IPS DF 19.7 (cell line): ENCODE measurements around the gene NDST4.

ENCODE experiments used
- DNase-seq: peaks from one replicate; pipeline ENCODE4 v3.0.0-alpha.2; 2013; ENCODE audit warnings: low read depth, low spot score

Gene NDST4

DNA sequence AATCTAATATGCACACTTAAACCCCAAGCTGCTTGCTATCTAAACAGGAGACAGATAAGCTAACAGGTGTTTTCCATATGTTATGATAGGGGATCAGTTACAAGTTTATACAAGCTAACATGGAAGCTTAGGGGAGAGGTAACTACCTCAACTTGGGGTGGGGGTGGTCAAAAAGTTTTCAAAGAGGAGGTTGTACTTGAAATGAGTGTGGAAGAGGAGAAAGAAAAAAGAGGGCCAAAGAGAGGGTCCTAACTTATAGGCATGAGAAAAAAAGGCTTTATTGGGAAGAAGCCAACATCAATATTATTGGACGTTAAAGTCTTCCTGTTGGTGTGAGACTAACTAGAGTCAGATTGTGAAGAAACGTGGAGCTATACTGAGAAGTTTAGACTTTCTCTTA, 205.9 kb downstream of the NDST4 start:
- no peak for DNase-seq

GRCh38 chr4:114905017-114905416, 208.4 kb downstream of the NDST4 start:
- no peak for DNase-seq

DNA sequence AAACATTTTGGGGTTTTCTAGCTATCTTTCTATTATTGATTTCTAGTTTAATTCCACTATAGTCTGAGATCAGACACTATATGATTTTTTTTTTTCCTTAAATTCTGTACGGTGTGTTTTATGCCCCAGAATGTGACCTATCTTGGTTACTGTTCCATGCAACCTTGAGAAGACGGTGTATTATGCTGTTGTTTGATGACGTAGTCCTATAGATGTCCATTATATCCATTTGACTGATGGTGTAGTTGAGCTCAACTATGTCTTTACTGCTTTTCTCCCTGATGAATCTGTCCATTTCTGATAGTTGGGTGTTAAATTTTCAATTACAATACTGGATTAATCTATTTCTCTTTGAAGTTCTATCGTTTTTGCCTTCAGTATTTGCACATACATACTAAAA, 212.5 kb downstream of the NDST4 start:
- DNase-seq, result no peak

DNA sequence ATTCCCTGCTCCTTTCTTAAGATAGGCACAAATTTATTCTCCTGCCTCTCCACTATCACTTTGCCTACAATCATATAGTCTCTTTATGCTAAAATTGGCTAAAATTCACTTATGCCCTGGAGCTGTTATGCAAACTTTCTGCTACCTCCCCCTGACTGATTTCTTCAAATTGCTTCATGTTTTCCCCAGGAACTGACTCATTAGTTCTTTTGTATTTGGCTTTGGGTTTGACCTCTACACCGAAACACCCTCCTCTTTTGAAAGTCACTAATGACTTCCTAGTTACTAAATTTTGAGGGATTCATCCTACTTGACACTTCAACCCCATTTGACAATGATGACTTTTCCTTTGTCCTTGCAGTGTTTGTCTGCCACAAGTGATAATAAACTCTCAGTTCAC, 222.6 kb downstream of the NDST4 start:
- no peak for DNase-seq

GRCh38 chr4:114886761-114887160, 226.7 kb downstream of the NDST4 start:
- DNase-seq, result no peak

GRCh38 chr4:114883641-114884040, 229.8 kb downstream of the NDST4 start:
- no peak for DNase-seq

- DNase-seq, result no peak
Observed at GRCh38 chr4:114879916-114880669, 233.3 kb downstream of the NDST4 start.

DNA sequence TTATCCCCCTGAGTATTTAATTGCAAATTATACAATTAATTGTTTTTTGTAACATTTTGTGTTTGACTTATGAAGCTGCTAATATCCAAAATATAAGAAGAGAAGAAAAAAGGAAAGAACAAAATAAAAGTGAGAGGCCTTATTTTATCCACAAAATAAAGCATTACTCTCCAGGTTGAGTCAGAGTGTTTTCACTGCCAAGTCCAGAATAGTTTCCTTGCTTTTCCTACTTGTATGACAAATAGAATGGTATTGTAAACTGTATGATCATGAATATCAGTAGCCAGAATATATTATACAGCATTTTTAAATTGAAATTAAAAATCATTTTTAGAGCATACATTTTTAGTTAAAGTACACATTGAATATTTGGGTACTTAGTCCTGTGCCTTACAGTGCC, 237.8 kb downstream of the NDST4 start:
- DNase-seq, result no peak

- DNase-seq, result no peak
Observed at GRCh38 chr4:114874321-114874720, 239.1 kb downstream of the NDST4 start.

DNA sequence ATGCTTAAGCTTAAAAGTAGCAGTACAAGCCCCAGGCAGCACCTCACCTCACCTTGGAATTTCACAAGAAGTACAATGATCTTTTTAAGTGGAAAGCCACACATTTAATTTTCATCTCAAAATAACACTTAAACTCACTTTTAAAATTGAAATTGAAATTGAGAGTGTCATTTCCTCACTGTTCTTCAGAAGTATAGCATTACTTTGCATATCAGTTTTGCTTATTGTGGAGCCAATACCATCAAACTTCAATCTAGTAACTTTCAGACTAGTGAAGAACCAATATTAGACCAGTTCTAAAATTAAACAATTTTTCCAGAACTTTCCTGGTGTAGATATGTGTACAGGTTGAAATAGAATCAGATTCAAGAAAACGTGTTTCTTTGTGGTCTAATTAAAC, 242.4 kb downstream of the NDST4 start:
- no peak for DNase-seq

- DNase-seq, result no peak
Observed at GRCh38 chr4:114866901-114867670, 246.3 kb downstream of the NDST4 start.

- no peak for DNase-seq
Observed at GRCh38 chr4:114864060-114864459, 249.4 kb downstream of the NDST4 start.

GRCh38 chr4:114860786-114861185, 252.6 kb downstream of the NDST4 start:
- no peak for DNase-seq

GRCh38 chr4:114857831-114858230, 255.6 kb downstream of the NDST4 start:
- no peak for DNase-seq

DNA sequence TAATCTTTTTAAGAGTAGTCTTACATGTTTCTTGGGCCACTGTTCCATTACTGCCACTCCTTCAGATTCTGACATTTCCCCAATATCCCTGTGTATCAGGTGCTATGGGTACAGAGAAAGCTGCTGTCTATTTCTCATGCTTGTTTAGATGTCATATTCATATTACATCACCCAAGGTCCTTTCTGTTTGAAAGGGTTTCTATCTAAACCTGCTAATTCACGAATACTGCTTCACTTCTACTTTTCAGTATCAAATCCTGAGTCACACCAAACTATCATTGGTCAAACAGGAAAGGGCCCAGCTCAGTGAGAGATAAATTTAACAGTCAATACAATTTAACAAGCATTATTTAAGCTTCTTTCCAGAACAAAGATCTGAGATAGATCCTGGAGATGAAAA, 273.4 kb downstream of the NDST4 start:
- DNase-seq, result no peak

DNA sequence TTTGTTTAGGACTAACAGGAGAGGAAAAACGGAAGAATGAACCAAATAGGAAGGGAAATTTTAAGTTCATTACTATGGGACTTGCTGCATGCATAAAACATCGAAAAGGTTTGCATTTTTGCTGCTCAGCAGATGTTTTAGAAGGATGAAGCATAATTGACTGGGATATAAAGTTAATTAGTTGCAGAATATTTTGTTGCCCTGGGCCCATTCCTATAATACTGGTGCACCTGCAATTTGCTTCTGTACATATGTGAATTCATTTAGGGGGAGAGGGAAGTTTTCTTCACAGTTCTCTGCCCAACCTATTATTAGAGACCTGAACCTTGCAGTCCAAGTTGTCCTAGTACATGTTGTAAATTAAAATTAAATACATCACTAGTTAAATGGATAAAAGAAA, 282.8 kb downstream of the NDST4 start:
- no peak for DNase-seq

GRCh38 chr4:114827651-114828050, 285.8 kb downstream of the NDST4 start:
- no peak for DNase-seq

DNA sequence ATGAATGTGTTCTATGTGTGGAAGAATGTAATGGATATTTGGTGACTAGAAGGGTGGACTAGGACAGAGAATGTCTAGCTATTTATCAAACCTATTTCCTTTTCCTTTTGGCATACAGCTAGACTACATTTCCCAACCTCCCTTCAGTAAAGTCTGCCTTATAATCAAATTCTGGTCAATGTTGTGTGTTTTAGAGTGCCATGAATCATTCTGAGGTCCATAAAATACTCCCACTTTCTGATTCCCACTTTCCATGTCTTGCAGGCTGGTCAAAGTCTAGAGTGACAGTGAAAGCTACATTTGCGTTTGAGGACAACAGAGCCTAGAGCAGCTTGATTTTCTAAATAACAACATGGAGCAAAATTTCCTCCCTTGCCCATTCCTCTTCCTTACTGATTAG, 297.7 kb downstream of the NDST4 start:
- no peak for DNase-seq

DNA sequence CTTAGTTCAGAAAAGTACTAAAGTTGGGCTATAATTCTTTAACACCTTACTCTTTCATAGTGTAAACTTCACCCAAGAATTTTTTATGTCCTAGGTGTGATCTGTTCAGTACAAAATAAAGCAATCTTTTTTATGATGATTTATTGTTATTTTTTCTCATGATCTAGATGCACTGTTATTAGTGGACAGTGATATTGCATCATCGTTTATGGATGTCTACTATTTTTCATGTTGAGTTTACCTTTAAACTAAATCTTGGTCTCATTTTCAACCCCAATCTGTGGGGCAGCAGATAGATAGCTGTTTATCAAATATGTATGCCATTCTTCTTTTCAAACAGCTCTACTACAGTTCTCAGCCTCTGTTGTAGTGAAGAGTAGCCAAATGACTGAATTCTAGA, 299.5 kb downstream of the NDST4 start:
- DNase-seq, result no peak

DNA sequence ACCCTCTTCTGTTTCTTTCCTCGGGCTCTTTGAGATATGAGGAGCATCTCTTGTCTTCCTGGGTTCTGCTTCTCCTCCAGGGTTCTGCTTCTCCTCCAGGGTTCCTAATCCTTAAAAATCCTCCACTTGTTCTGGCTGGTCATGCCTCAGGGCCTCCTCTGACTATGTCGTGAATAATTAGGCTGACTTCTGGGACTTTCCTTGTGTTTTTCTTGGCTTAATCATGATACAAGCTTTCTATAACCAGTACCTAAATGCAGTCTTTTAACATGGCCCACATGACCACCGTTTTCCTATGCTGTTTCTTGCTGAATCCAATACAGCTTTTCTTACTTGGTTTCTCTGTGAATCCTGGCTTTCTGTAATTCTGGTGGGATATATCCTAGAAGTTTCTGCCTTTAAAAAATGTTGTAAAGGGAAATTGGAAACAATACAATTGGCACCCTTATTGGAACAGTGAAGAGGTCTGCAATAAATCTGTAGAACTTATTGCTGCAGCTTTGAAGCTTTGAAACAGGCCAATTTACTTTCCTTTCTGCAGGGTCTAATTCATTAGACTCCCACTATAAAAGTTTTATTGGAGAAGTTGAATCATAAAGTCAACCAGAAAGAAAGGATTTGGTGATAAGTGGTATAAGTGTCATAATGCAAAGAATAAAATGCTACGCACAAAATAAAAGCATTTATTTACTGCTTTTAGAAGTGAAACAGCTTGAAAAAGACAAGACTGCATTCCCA, 301.7 kb downstream of the NDST4 start:
- DNase-seq, result no peak

DNA sequence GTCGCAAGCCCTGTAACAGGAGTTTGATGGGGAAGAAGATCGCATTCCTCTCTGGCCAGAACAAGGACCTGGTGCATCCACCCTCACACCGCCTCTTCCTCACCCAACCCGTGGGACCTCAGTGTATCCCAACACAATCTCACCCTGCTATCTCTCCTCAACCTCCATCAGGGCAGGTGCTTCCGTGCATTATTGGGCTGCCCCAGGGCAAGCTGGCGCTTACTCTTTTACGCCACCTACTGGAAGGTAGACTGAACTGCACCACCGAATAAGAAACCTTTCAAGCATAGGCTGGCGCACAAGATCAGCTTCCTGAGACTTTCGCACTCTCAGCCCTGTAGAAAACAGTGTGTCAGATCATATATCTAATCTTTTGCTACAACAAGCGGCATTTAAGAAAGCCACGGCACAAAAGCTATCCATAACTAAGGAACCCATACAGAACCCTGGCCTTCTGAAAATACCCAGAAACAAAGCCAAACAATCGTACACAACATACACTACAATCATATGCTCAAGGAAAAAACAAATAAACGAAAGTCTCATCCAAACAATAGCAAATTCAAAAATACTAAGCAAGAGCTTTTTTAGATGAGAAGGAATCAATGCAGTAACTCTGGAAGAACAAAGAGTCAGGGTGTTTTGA, 305.5 kb downstream of the NDST4 start:
- DNase-seq, result peak; percentile 40

DNA sequence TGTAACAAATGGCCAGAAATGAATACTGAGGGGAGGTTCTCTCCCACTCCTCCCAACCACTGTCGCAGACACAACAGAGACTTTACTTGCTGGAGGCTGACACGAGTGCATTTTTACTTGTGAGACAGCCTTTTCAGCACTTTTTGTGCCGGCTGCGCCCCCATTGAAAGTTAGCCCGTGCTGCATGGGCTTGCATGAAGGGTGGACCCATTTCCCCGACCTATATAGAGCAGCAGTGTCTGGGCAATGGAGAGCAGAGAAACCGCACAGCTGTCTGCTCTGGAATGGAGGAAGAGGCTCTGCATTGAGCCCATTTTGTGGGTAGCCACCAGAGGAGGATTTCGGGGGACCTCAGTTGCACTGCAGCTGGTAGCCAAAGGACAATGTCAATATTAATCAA, 306.1 kb downstream of the NDST4 start:
- DNase-seq, result no peak
